Osteoblast (primary cell): ENCODE data around the gene TCERG1L. TPM values are rescaled to one million over a fixed set of nuclear protein-coding genes. Genes with fewer than 3 reads are reported as not detected.

Source experiments
- DNase-seq: peaks from one replicate; pipeline ENCODE4 v3.0.0; 2011; ENCODE audit warnings: low spot score, mixed read lengths; ENCODE audit not compliant: insufficient read length; ENCODE audit errors: missing footprints
- H2AFZ ChIP-seq: 2 replicates; pipeline ENCODE4 v1.6.0; 2011; ENCODE audit warnings: mild to moderate bottlenecking, low read length
- H3K27ac ChIP-seq: 2 replicates; pipeline ENCODE4 v1.5.1; 2011; ENCODE audit warnings: mild to moderate bottlenecking, low read depth, low read length, moderate library complexity
- H3K27me3 ChIP-seq: 2 replicates; pipeline ENCODE4 v1.6.0; 2012; ENCODE audit warnings: mild to moderate bottlenecking, control low read depth, inconsistent platforms, low read length, moderate library complexity; ENCODE audit not compliant: insufficient read depth
- H3K36me3 ChIP-seq: 2 replicates; pipeline ENCODE4 v1.5.1; 2011; ENCODE audit warnings: mild to moderate bottlenecking, low read length, control low read depth, moderate library complexity; ENCODE audit not compliant: insufficient read depth
- H3K4me1 ChIP-seq: 2 replicates; pipeline ENCODE4 v1.5.1; 2011; ENCODE audit warnings: mild to moderate bottlenecking, low read length, control low read depth, moderate library complexity; ENCODE audit not compliant: insufficient read depth
- H3K4me2 ChIP-seq: 2 replicates; pipeline ENCODE4 v1.6.0; 2011; ENCODE audit warnings: mild to moderate bottlenecking, low read length; ENCODE audit not compliant: insufficient read depth
- H3K4me3 ChIP-seq: fragments of 200-600 bp; sonication (generic); 3 replicates; pipeline ENCODE4 v1.5.1; 2012; ENCODE audit warnings: mild to moderate bottlenecking, low read length, inconsistent platforms; ENCODE audit not compliant: insufficient read depth
- H3K79me2 ChIP-seq: 2 replicates; pipeline ENCODE4 v1.6.0; 2012; ENCODE audit warnings: mild to moderate bottlenecking, low read length, control low read depth, inconsistent platforms; ENCODE audit not compliant: insufficient read depth
- H3K9me3 ChIP-seq: 2 replicates; pipeline ENCODE4 v1.5.1; 2011; ENCODE audit warnings: low read depth, low read length, control low read depth
- H4K20me1 ChIP-seq: 2 replicates; pipeline ENCODE4 v1.6.0; 2012; ENCODE audit warnings: mild to moderate bottlenecking, low read length, control low read depth; ENCODE audit not compliant: insufficient read depth
- total RNA-seq: library from RNA; depleted of rRNA; stranded (reverse); fragments of >200 nt; gene quantifications from 2 replicates; pipeline ENCODE4 v1.2.3, GENCODE V29; 2012
- TF ChIP-seq, protein P1 (sequence below): IDR thresholded peaks from 2 replicates; pipeline ENCODE4 v1.5.1; 2011; ENCODE audit warnings: mild to moderate bottlenecking, low read depth, low read length, moderate library complexity; ENCODE audit errors: extremely low read depth

Gene TCERG1L
- total RNA-seq, 1 donor, result under 0.01 TPM

DNA sequence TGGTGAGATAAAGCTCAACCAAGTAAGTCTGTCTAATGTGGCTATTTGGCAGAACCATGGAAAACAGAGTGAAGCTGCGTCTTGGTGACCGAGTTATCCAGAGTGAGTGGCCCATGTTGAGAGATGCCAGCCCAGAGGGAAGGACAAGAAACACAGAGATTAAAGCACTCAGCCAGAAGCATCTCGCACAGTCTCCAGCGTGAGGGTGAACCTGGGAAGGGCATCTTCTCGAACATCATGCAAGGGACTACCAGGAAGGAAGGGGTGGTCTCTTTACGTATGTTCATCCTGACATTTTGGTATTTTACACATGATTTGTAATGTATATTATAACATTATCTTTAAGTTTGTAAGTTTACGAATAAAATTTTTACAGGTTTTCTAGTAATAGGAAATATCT, 146.4 kb downstream of the TCERG1L start:
- DNase-seq, result no peak
- Histone ChIP-seq H3K79me2 (no peaks in the 10 kb centered on the region), H3K4me1 (no peaks in the 10 kb centered on the region), H3K36me3 (no peaks in the 10 kb centered on the region), H3K27me3 (no peaks in the 10 kb centered on the region), H3K27ac (no peak overlapping the region), H3K4me3 (no peak overlapping the region), H3K9me3 (no peaks in the 10 kb centered on the region), H3K4me2 (no peak overlapping the region), H4K20me1 (no peaks in the 10 kb centered on the region), H2AFZ (no peak overlapping the region)
- TF ChIP-seq, protein P1, sequence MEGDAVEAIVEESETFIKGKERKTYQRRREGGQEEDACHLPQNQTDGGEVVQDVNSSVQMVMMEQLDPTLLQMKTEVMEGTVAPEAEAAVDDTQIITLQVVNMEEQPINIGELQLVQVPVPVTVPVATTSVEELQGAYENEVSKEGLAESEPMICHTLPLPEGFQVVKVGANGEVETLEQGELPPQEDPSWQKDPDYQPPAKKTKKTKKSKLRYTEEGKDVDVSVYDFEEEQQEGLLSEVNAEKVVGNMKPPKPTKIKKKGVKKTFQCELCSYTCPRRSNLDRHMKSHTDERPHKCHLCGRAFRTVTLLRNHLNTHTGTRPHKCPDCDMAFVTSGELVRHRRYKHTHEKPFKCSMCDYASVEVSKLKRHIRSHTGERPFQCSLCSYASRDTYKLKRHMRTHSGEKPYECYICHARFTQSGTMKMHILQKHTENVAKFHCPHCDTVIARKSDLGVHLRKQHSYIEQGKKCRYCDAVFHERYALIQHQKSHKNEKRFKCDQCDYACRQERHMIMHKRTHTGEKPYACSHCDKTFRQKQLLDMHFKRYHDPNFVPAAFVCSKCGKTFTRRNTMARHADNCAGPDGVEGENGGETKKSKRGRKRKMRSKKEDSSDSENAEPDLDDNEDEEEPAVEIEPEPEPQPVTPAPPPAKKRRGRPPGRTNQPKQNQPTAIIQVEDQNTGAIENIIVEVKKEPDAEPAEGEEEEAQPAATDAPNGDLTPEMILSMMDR, result no peak

DNA sequence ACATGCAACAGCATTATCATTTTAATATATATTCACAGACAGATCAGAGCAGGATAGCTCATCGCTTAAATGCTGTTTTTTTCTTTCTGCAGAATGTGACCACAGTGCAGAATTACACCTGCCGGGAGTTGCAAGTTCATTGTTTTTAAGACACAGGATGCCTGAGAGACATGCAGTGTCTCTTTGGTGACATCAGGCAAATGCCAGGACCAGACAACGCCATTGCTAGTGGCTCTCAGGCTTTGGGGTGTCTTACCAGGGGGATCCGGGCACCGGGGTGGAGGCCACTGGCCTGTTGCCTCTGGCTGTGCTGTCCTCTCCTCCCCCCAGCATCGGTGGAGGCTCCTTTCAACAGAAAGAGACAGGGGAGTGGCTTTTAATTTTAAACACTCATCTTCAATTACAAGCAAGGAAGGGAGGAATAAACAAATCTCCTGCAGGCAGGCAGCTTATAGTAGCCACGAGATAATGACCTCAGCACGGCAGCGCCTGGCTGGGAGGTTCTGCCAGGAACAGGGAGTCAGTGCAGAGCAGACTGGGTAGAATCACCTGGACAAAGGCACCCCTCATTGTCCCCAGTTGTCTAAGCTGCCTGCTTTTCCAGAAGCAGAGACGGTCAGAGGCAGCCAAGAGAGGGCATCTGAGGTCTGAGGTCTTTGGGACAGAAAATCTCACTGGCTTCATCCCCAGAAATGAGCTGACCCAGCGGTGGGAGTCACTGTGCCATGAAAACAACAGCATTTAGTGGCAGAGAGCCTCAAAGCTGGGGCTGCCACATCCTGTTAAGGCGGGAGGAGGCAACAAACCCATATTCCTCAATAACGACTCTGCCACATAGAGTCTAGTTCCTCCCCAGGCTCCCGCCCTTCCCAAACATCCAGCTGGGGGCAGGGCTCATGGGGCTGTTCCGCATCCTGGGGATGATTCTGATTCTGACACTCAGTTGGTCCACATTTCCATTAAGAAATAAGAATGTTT, 148.4 kb downstream of the TCERG1L start:
- H3K9me3 ChIP-seq, result no peaks in the 10 kb centered on the region

GRCh38 chr10:131162211-131162610, 149.3 kb downstream of the TCERG1L start:
- H2AFZ ChIP-seq, result no peak overlapping the region
- H3K4me3 ChIP-seq, result no peak overlapping the region
- no peak overlapping the region for H3K27ac ChIP-seq
- no peaks in the 10 kb centered on the region for H3K4me1 ChIP-seq
- no peaks in the 10 kb centered on the region for H3K9me3 ChIP-seq
- TF ChIP-seq, protein P1, result no peak
- no peaks in the 10 kb centered on the region for H3K79me2 ChIP-seq
- DNase-seq, result no peak
- no peaks in the 10 kb centered on the region for H3K27me3 ChIP-seq
- no peaks in the 10 kb centered on the region for H4K20me1 ChIP-seq
- H3K4me2 ChIP-seq, result no peak overlapping the region
- H3K36me3 ChIP-seq, result no peaks in the 10 kb centered on the region

More for the DNA sequence above, 148.4 kb downstream of the TCERG1L start:
- H3K4me1 ChIP-seq, result no peaks in the 10 kb centered on the region
- no peaks in the 10 kb centered on the region for H3K79me2 ChIP-seq
- H3K36me3 ChIP-seq, result no peaks in the 10 kb centered on the region
- H4K20me1 ChIP-seq, result no peaks in the 10 kb centered on the region
- H2AFZ ChIP-seq, result no peak overlapping the region
- no peak for DNase-seq
- H3K4me2 ChIP-seq, result no peak overlapping the region
- H3K4me3 ChIP-seq, result no peak overlapping the region
- no peak overlapping the region for H3K27ac ChIP-seq
- no peaks in the 10 kb centered on the region for H3K27me3 ChIP-seq
- TF ChIP-seq, protein P1, result no peak

DNA sequence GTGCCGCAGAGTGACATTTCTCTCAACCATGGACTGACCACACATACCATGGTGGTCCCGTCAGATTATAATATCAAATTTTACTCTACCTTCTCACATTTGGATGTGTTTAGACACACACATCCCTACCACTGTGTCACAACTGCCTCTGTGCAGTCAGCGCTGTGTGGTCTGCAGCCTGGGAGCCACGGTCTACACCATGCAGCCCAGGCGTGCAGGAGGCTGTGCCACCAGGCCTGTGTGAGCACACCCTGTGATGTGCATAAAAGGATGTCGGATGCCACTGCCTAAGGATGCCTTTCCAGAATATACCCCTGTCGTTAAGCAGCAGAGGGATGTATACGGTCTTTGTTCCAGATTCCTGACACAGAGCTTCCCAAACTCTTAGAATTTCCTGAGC, 150.4 kb downstream of the TCERG1L start:
- no peak overlapping the region for H3K4me3 ChIP-seq
- no peaks in the 10 kb centered on the region for H3K4me1 ChIP-seq
- H3K79me2 ChIP-seq, result no peaks in the 10 kb centered on the region
- H4K20me1 ChIP-seq, result no peaks in the 10 kb centered on the region
- no peaks in the 10 kb centered on the region for H3K27me3 ChIP-seq
- H3K27ac ChIP-seq, result no peak overlapping the region
- H3K36me3 ChIP-seq, result no peaks in the 10 kb centered on the region
- TF ChIP-seq, protein P1, result no peak
- DNase-seq, result no peak
- H2AFZ ChIP-seq, result no peak overlapping the region
- H3K9me3 ChIP-seq, result no peaks in the 10 kb centered on the region
- H3K4me2 ChIP-seq, result no peak overlapping the region
